AG09319 (cell line): ENCODE results near the gene DVL3.

Source experiments
- DNase-seq: peaks from one replicate; pipeline ENCODE4 v3.0.0-alpha.2; 2010; ENCODE audit warnings: low read depth; ENCODE audit errors: extremely low read depth
- CTCF ChIP-seq: IDR thresholded peaks from 2 replicates; pipeline ENCODE4 v1.5.1; 2011; ENCODE audit warnings: low read depth, mild to moderate bottlenecking, inconsistent platforms, low read length, moderate library complexity

The DVL3 gene

GRCh38 chr3:184186184-184186901 is 31.2 kb downstream of the DVL3 start, which contains the start of gene ABCF3:
TSS of gene ABCF3 (plus strand) at chr3:184186199. CDS start at chr3:184186208, 9 bp downstream.
- DNase-seq: no peak
- TF ChIP-seq CTCF: no peak

GRCh38 chr3:184186902-184187207 is 31.7 kb downstream of the DVL3 start:
- no peak for TF ChIP-seq CTCF
- DNase-seq: no peak

- no peak for TF ChIP-seq CTCF
- DNase-seq: no peak
Measured at GRCh38 chr3:184188080-184188479, 32.9 kb downstream of the DVL3 start.

- DNase-seq: no peak
- no peak for TF ChIP-seq CTCF
Measured at GRCh38 chr3:184189421-184189820, 34.2 kb downstream of the DVL3 start.

- no peak for DNase-seq
- TF ChIP-seq CTCF: no peak
Measured at GRCh38 chr3:184192889-184193288, 37.7 kb downstream of the DVL3 start.

DNA sequence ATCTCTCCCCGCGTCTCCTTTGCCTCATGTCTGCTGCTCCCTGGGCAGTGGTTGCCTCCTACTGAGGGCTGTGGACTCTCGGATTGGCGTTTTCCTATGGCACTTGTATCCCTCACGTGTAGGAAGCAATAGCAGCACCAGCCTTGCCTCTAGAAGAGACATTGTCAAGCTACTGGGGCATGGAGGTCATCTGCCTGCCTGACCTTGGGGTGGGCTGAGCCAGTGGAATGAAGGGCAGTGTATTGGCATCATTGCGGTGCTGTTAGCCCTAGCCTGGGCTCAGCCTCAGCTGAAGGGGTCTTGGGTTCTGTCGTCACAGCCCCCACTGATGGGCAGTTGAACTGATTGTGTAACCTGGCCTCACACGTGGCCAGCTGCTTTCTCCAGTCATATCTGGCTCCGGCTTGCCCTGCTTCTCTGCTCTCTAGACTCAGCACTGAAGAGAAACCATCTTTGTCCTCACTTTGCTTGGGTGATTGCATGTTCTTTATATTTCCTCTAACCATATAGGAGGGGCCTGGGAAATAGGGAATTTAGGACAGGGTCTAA is 38.9 kb downstream of the DVL3 start:
- no peak for DNase-seq
- no peak for TF ChIP-seq CTCF

DNA sequence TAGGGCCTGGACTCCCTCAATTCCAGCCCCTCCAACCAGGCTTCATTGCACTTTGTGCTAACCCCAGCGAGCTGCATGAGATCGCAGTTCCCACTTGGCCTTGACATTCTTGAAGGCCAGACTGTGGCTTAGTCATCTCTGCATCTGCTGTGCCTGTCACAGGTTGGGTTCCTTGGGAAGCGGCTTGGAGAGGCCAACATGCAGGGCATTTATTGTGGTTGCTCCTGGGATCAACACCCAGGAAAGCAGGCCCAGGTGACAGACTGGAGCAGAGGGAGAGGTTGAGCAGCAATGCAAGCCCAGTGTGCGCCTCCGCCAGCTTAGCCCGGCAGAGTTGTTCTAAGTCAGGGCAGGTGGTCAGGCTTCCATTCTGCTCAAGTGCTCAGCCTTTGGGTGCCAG is 41.4 kb downstream of the DVL3 start:
- TF ChIP-seq CTCF: no peak
- no peak for DNase-seq
